SK-N-SH treated with all-trans-retinoic acid at 6 μM for 48 hours (cell line): Measurements from ENCODE around the gene RASA3.

ENCODE experiments used
- ATAC-seq: fragments of 200-7000 bp; cut with Tn5 transposase; 3 replicates; pipeline ENCODE4 v1.9.1; 2020; ENCODE audit warnings: mild to moderate bottlenecking, moderate library complexity
- ARNTL ChIP-seq: fragments of 450-650 bp; formaldehyde crosslinking; IDR thresholded peaks from 2 replicates; pipeline ENCODE4 v1.5.0; 2020; ENCODE audit warnings: low read depth, mild to moderate bottlenecking, moderate library complexity, borderline replicate concordance
- BACH2 ChIP-seq: fragments of 250-450 bp; sonication (Bioruptor Pico); IDR thresholded peaks from 2 replicates; pipeline ENCODE4 v1.9.0; 2021; ENCODE audit warnings: mild to moderate bottlenecking, borderline replicate concordance
- CREB5 ChIP-seq: fragments of 250-450 bp; sonication (Bioruptor Pico); IDR thresholded peaks from 2 replicates; pipeline ENCODE4 v1.5.1; 2020; ENCODE audit warnings: low read depth, mild to moderate bottlenecking, moderate library complexity
- CSDC2 ChIP-seq: fragments of 250-450 bp; sonication (Bioruptor Pico); IDR thresholded peaks from 2 replicates; pipeline ENCODE4 v1.5.0; 2020; ENCODE audit warnings: mild to moderate bottlenecking, moderate library complexity
- CSRNP3 ChIP-seq: fragments of 250-450 bp; sonication (Bioruptor Pico); IDR thresholded peaks from 2 replicates; pipeline ENCODE4 v1.5.1; 2021; ENCODE audit warnings: mild to moderate bottlenecking, moderate library complexity
- ESRRG ChIP-seq: fragments of 250-450 bp; sonication (Bioruptor Pico); IDR thresholded peaks from 2 replicates; pipeline ENCODE4 v1.6.1; 2021; ENCODE audit warnings: mild to moderate bottlenecking
- GLIS3 ChIP-seq: fragments of 250-450 bp; sonication (Bioruptor Pico); IDR thresholded peaks from 2 replicates; pipeline ENCODE4 v1.5.0; 2020; ENCODE audit warnings: mild to moderate bottlenecking, moderate library complexity
- ISL1 ChIP-seq: fragments of 250-450 bp; sonication (Bioruptor Pico); IDR thresholded peaks from 2 replicates; pipeline ENCODE4 v2.1.2; 2022; ENCODE audit warnings: mild to moderate bottlenecking, moderate library complexity
- OSR1 ChIP-seq: fragments of 250-450 bp; sonication (Bioruptor Pico); IDR thresholded peaks from 2 replicates; pipeline ENCODE4 v1.8.0; 2022; ENCODE audit warnings: moderate library complexity, mild to moderate bottlenecking, inconsistent platforms
- PATZ1 ChIP-seq: fragments of 250-450 bp; sonication (Bioruptor Pico); IDR thresholded peaks from 2 replicates; pipeline ENCODE4 v1.8.0; 2020; ENCODE audit warnings: mild to moderate bottlenecking, moderate library complexity, borderline replicate concordance
- PPARA ChIP-seq: fragments of 250-450 bp; sonication (Bioruptor Pico); IDR thresholded peaks from 2 replicates; pipeline ENCODE4 v1.5.0; 2020; ENCODE audit warnings: mild to moderate bottlenecking, borderline replicate concordance
- RARB ChIP-seq: fragments of 250-450 bp; sonication (Bioruptor Pico); IDR thresholded peaks from 2 replicates; pipeline ENCODE4 v1.8.0; 2021; ENCODE audit warnings: mild to moderate bottlenecking, moderate library complexity
- SNAI2 ChIP-seq: fragments of 250-450 bp; sonication (Bioruptor Pico); IDR thresholded peaks from 2 replicates; pipeline ENCODE4 v1.5.0; 2020; ENCODE audit warnings: mild to moderate bottlenecking, moderate library complexity
- TOX ChIP-seq: fragments of 250-450 bp; sonication (Bioruptor Pico); IDR thresholded peaks from 2 replicates; pipeline ENCODE4 v1.8.0; 2021; ENCODE audit warnings: mild to moderate bottlenecking, moderate library complexity, borderline replicate concordance
- ZC3H10 ChIP-seq: fragments of 250-450 bp; sonication (Bioruptor Pico); IDR thresholded peaks from 2 replicates; pipeline ENCODE4 v1.5.1; 2021; ENCODE audit warnings: mild to moderate bottlenecking, moderate library complexity
- ZFP30 ChIP-seq: fragments of 450-650 bp; formaldehyde crosslinking; IDR thresholded peaks from 2 replicates; pipeline ENCODE4 v1.5.0; 2022; ENCODE audit warnings: mild to moderate bottlenecking, moderate library complexity
- ZNF565 ChIP-seq: fragments of 450-650 bp; formaldehyde crosslinking; conservative IDR thresholded peaks from 2 replicates; pipeline ENCODE4 v1.5.0; 2020; ENCODE audit warnings: low read depth, mild to moderate bottlenecking, moderate library complexity
- ZNF70 ChIP-seq: fragments of 450-650 bp; formaldehyde crosslinking; IDR thresholded peaks from 2 replicates; pipeline ENCODE4 v1.5.0; 2020; ENCODE audit warnings: mild to moderate bottlenecking, moderate library complexity
- ZNF8 ChIP-seq: fragments of 450-650 bp; formaldehyde crosslinking; IDR thresholded peaks from 2 replicates; pipeline ENCODE4 v1.5.0; 2020; ENCODE audit warnings: mild to moderate bottlenecking, moderate library complexity
- TF ChIP-seq, protein P1 (sequence below): fragments of 250-450 bp; sonication (Bioruptor Pico); IDR thresholded peaks from 2 replicates; pipeline ENCODE4 v1.5.0; 2020; ENCODE audit warnings: mild to moderate bottlenecking, moderate library complexity
- TF ChIP-seq, protein P2 (sequence below): fragments of 250-450 bp; sonication (Bioruptor Pico); IDR thresholded peaks from 2 replicates; pipeline ENCODE4 v1.8.0; 2021; ENCODE audit warnings: low read depth, mild to moderate bottlenecking, moderate library complexity, borderline replicate concordance

RASA3 gene

GRCh38 chr13:113952983-113953520, 179.4 kb downstream of the RASA3 start (continued):
- TF ChIP-seq RARB (CRISPR knock-in tag) (no peak), OSR1 (CRISPR knock-in tag) (no peak), ZFP30 (CRISPR knock-in tag) (no peak), CREB5 (CRISPR knock-in tag) (no peak), ESRRG (CRISPR knock-in tag) (no peak), BACH2 (CRISPR knock-in tag) (no peak), ZNF70 (no peak), ZNF8 (CRISPR knock-in tag) (no peak)
- TF ChIP-seq, protein P1, sequence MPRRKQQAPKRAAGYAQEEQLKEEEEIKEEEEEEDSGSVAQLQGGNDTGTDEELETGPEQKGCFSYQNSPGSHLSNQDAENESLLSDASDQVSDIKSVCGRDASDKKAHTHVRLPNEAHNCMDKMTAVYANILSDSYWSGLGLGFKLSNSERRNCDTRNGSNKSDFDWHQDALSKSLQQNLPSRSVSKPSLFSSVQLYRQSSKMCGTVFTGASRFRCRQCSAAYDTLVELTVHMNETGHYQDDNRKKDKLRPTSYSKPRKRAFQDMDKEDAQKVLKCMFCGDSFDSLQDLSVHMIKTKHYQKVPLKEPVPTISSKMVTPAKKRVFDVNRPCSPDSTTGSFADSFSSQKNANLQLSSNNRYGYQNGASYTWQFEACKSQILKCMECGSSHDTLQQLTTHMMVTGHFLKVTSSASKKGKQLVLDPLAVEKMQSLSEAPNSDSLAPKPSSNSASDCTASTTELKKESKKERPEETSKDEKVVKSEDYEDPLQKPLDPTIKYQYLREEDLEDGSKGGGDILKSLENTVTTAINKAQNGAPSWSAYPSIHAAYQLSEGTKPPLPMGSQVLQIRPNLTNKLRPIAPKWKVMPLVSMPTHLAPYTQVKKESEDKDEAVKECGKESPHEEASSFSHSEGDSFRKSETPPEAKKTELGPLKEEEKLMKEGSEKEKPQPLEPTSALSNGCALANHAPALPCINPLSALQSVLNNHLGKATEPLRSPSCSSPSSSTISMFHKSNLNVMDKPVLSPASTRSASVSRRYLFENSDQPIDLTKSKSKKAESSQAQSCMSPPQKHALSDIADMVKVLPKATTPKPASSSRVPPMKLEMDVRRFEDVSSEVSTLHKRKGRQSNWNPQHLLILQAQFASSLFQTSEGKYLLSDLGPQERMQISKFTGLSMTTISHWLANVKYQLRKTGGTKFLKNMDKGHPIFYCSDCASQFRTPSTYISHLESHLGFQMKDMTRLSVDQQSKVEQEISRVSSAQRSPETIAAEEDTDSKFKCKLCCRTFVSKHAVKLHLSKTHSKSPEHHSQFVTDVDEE (CRISPR knock-in tag) = no peak

GRCh38 chr13:113952151-113952982, 180.1 kb downstream of the RASA3 start:
- ATAC-seq = no peak
- TF ChIP-seq ZNF70 (no peak), ZNF8 (CRISPR knock-in tag) (no peak), ARNTL (CRISPR knock-in tag) (no peak)

DNA sequence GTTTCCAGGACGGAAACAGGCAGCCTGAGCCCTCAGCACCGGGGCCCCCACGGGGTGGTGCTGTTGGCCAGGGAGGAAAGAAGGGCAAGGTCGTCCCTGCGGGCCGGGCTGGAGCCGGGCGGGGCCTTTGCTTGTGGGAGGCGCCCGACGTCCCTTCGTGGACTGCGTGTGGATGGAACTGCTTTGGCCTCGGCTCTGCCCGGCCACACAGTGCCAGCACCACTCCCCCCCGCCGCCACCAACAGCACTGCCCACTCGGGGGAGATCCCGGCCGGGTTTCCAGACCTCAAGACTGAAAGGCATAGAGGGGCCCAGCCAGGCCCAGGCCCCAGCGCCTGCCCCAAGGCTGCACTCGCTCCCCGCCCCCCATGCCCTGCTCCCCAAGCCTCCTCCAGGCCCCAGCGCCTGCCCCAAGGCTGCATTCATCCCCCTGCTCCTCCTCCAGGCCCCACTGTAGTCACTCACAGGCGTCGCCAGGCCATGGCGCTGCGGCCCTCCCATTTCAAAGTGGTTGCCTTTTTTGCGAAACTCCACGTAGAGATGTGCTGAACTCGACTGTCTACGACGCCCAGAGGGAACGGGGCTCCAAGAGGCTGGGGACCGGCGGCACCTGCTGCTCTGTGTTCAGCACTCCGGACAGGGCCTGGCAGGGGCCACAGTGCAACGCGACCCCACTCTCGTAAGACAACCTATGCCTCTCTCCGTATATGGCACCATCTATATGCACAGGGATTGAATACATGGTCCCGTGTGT, 181.0 kb downstream of the RASA3 start:
- peak; percentile 15; the same call in 1 of the 3 replicates for ATAC-seq
- no peak for TF ChIP-seq SNAI2 (CRISPR knock-in tag)
- TF ChIP-seq GLIS3 = no peak
- no peak for TF ChIP-seq ZNF565 (CRISPR knock-in tag)
- TF ChIP-seq BACH2 (CRISPR knock-in tag) = no peak
- TF ChIP-seq ESRRG (CRISPR knock-in tag) = no peak
- no peak for TF ChIP-seq PPARA (CRISPR knock-in tag)
- TF ChIP-seq, protein P1 (CRISPR knock-in tag) = no peak
- no peak for TF ChIP-seq CSRNP3 (CRISPR knock-in tag)
- no peak for TF ChIP-seq ISL1 (CRISPR knock-in tag)
- no peak for TF ChIP-seq ZNF8 (CRISPR knock-in tag)
- TF ChIP-seq ZFP30 (CRISPR knock-in tag) = no peak
- TF ChIP-seq PATZ1 = no peak
- no peak for TF ChIP-seq ZNF70
- TF ChIP-seq OSR1 (CRISPR knock-in tag) = no peak
- TF ChIP-seq, protein P2, sequence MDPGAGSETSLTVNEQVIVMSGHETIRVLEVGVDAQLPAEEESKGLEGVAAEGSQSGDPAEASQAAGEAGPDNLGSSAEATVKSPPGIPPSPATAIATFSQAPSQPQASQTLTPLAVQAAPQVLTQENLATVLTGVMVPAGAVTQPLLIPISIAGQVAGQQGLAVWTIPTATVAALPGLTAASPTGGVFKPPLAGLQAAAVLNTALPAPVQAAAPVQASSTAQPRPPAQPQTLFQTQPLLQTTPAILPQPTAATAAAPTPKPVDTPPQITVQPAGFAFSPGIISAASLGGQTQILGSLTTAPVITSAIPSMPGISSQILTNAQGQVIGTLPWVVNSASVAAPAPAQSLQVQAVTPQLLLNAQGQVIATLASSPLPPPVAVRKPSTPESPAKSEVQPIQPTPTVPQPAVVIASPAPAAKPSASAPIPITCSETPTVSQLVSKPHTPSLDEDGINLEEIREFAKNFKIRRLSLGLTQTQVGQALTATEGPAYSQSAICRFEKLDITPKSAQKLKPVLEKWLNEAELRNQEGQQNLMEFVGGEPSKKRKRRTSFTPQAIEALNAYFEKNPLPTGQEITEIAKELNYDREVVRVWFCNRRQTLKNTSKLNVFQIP = no peak
- no peak for TF ChIP-seq CSDC2 (CRISPR knock-in tag)
- no peak for TF ChIP-seq ZC3H10 (CRISPR knock-in tag)
- no peak for TF ChIP-seq ARNTL (CRISPR knock-in tag)
- TF ChIP-seq TOX (CRISPR knock-in tag) = no peak
- TF ChIP-seq CREB5 (CRISPR knock-in tag) = no peak
